Neural cell (in vitro differentiated cells): ENCODE results near the gene USE1. TPM values are rescaled to one million over a fixed set of nuclear protein-coding genes. Genes with fewer than 3 reads are reported as not detected.

ENCODE experiments used
- H2AFZ ChIP-seq: fragments of 200-600, 300-800 bp; sonication (generic), shearing (Covaris generic); 2 replicates; pipeline ENCODE4 v1.6.0; 2014; ENCODE audit warnings: low read depth, mild to moderate bottlenecking, antibody characterized with exemption, low read length, moderate library complexity
- H3F3A ChIP-seq: fragments of 200-600 bp; shearing (Covaris generic); 2 replicates; pipeline ENCODE4 v1.6.1; 2016; ENCODE audit warnings: mild to moderate bottlenecking, moderate library complexity, mixed read lengths, antibody characterized with exemption, low read length; ENCODE audit not compliant: insufficient read depth, poor library complexity, severe bottlenecking
- H3K27ac ChIP-seq: fragments of 200-600, 300-800 bp; sonication (generic), shearing (Covaris generic); 2 replicates; pipeline ENCODE4 v1.5.1; 2014; ENCODE audit warnings: mild to moderate bottlenecking, low read length, moderate library complexity
- H3K27me3 ChIP-seq: fragments of 300-800, 200-600 bp; sonication (generic), shearing (Covaris generic); 2 replicates; pipeline ENCODE4 v1.6.0; 2014; ENCODE audit warnings: mild to moderate bottlenecking, low read depth, low read length, moderate library complexity; ENCODE audit not compliant: insufficient read depth
- H3K36me3 ChIP-seq: fragments of 300-800, 200-600 bp; sonication (generic), shearing (Covaris generic); 2 replicates; pipeline ENCODE4 v1.5.1; 2014; ENCODE audit warnings: mild to moderate bottlenecking, antibody characterized with exemption, low read length, moderate library complexity; ENCODE audit not compliant: insufficient read depth
- H3K4me2 ChIP-seq: fragments of 300-800, 200-600 bp; sonication (generic), shearing (Covaris generic); 2 replicates; pipeline ENCODE4 v1.6.0; 2014; ENCODE audit warnings: mild to moderate bottlenecking, low read length
- H3K4me3 ChIP-seq: fragments of 300-800, 200-600 bp; sonication (generic), shearing (Covaris generic); 2 replicates; pipeline ENCODE4 v1.5.1; 2014; ENCODE audit warnings: mild to moderate bottlenecking, low read length, moderate library complexity
- H3K79me2 ChIP-seq: fragments of 200-600 bp; shearing (Covaris generic); replicated peaks from 2 replicates; pipeline ENCODE4 v1.6.0; 2014; ENCODE audit warnings: mild to moderate bottlenecking, low read length, moderate library complexity; ENCODE audit not compliant: insufficient read depth
- H3K9ac ChIP-seq: fragments of 300-800, 200-600 bp; sonication (generic), shearing (Covaris generic); 2 replicates; pipeline ENCODE4 v1.6.1; 2016; ENCODE audit warnings: mild to moderate bottlenecking, low read length, mixed read lengths
- H3K9me2 ChIP-seq: fragments of 200-600 bp; shearing (Covaris generic); 2 replicates; pipeline ENCODE4 v1.6.1; 2016; ENCODE audit warnings: mild to moderate bottlenecking, low read length, mixed read lengths; ENCODE audit not compliant: insufficient read depth
- H3K9me3 ChIP-seq: fragments of 200-600, 300-800 bp; sonication (generic), shearing (Covaris generic); 2 replicates; pipeline ENCODE4 v1.6.1; 2016; ENCODE audit warnings: mild to moderate bottlenecking, mixed run types, low read length, moderate library complexity, mixed read lengths
- H4K20me1 ChIP-seq: fragments of 200-600 bp; shearing (Covaris generic); 2 replicates; pipeline ENCODE4 v1.6.1; 2016; ENCODE audit warnings: mild to moderate bottlenecking, mixed run types; ENCODE audit not compliant: insufficient read depth
- EP300 ChIP-seq: fragments of 450-650 bp; conservative IDR thresholded peaks from 2 replicates; pipeline ENCODE4 v1.6.1; 2014; ENCODE audit warnings: antibody characterized with exemption, mild to moderate bottlenecking, moderate library complexity; ENCODE audit not compliant: poor library complexity, severe bottlenecking
- EZH2 ChIP-seq: fragments of 200-600, 300-800 bp; shearing (Covaris generic), sonication (generic); IDR thresholded peaks from 2 replicates; pipeline ENCODE4 v1.6.1; 2014; ENCODE audit warnings: antibody characterized with exemption, low read length, borderline replicate concordance, mild to moderate bottlenecking; ENCODE audit not compliant: insufficient read depth, poor library complexity, severe bottlenecking
- MXI1 ChIP-seq: fragments of 450-650 bp; conservative IDR thresholded peaks from 2 replicates; pipeline ENCODE4 v1.6.1; 2014; ENCODE audit warnings: antibody characterized with exemption, mild to moderate bottlenecking; ENCODE audit not compliant: poor library complexity, severe bottlenecking
- POLR2AphosphoS5 ChIP-seq: IDR thresholded peaks from 2 replicates; pipeline ENCODE4 v1.6.1; 2012
- RAD21 ChIP-seq: fragments of 450-650 bp; conservative IDR thresholded peaks from 2 replicates; pipeline ENCODE4 v1.6.1; 2014; ENCODE audit warnings: antibody characterized with exemption, mild to moderate bottlenecking, moderate library complexity
- REST ChIP-seq: IDR thresholded peaks from 2 replicates; pipeline ENCODE4 v1.6.1; 2012; ENCODE audit warnings: borderline replicate concordance
- SMC3 ChIP-seq: fragments of 450-650 bp; conservative IDR thresholded peaks from 2 replicates; pipeline ENCODE4 v1.6.1; 2014; ENCODE audit warnings: antibody characterized with exemption, mild to moderate bottlenecking, moderate library complexity; ENCODE audit not compliant: poor library complexity
- TAF1 ChIP-seq: IDR thresholded peaks from 2 replicates; pipeline ENCODE4 v1.6.1; 2012; ENCODE audit warnings: low read depth
- polyA plus RNA-seq: library from polyadenylated mRNA; depleted of rRNA; stranded (reverse); fragments of >200 nt; gene quantifications from 2 replicates; pipeline ENCODE4 v1.2.3, GENCODE V29; 2014
- TF ChIP-seq, protein P1 (sequence below): fragments of 450-650 bp; IDR thresholded peaks from 2 replicates; pipeline ENCODE4 v1.5.1; 2014; ENCODE audit warnings: antibody characterized with exemption, mild to moderate bottlenecking, moderate library complexity; ENCODE audit not compliant: poor library complexity, severe bottlenecking

The USE1 gene
- polyA plus RNA-seq, 1 donor from 2014 or later, result 20.4 TPM

DNA sequence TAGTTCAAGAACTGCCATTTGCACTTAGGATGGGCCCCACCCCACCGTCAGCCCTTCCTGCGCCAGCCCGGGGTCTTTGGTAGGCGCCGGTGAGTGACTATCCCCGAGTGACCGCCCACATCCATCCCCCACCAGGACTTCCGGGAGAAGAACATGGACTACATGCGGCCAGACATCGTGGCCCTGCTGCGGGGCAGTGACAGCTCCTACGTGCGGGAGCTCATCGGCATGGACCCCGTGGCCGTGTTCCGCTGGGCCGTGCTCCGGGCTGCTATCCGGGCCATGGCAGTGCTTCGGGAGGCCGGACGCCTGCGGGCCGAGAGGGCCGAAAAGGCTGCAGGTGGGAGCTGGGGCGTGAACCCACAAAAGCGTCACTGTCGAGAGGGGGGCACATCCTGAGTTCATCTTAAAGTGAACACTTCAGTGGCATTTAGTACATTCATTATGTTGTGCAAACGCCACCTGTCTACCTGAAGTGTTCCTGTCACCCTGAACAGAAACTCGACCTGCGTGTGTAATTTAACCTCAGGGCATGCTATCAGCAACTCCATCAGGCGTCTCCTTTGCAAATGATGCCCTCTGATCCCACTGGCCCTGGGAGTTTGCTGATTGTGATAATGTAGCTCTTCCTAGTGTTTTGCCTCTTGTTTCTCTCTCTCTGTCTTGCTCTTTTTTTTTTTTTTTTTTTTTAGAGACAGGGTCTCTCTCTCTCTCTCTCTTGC lies 42.4 kb upstream of the USE1 start:
- Histone ChIP-seq H3K4me2 (no peak overlapping the region), H3K36me3 (no peaks in the 10 kb centered on the region), H3K9ac (no peak overlapping the region)

GRCh38 chr19:17178291-17178690 lies 36.9 kb upstream of the USE1 start:
- no peaks in the 10 kb centered on the region for H3K9me3 ChIP-seq
- H4K20me1 ChIP-seq, result no peaks in the 10 kb centered on the region
- H3K27ac ChIP-seq, result no peak overlapping the region
- H2AFZ ChIP-seq, result no peak overlapping the region
- H3K9ac ChIP-seq, result no peak overlapping the region
- no peaks in the 10 kb centered on the region for H3K27me3 ChIP-seq
- H3K36me3 ChIP-seq, result no peaks in the 10 kb centered on the region
- no peaks in the 10 kb centered on the region for H3K9me2 ChIP-seq
- H3K4me3 ChIP-seq, result no peak overlapping the region
- H3F3A ChIP-seq, result no peaks in the 10 kb centered on the region
- no peaks in the 10 kb centered on the region for H3K79me2 ChIP-seq
- H3K4me2 ChIP-seq, result no peak overlapping the region
- TF ChIP-seq EP300 (no peak), POLR2AphosphoS5 (no peak), SMC3 (no peak), RAD21 (no peak), TAF1 (no peak), EZH2 (no peak)
- TF ChIP-seq, protein P1, sequence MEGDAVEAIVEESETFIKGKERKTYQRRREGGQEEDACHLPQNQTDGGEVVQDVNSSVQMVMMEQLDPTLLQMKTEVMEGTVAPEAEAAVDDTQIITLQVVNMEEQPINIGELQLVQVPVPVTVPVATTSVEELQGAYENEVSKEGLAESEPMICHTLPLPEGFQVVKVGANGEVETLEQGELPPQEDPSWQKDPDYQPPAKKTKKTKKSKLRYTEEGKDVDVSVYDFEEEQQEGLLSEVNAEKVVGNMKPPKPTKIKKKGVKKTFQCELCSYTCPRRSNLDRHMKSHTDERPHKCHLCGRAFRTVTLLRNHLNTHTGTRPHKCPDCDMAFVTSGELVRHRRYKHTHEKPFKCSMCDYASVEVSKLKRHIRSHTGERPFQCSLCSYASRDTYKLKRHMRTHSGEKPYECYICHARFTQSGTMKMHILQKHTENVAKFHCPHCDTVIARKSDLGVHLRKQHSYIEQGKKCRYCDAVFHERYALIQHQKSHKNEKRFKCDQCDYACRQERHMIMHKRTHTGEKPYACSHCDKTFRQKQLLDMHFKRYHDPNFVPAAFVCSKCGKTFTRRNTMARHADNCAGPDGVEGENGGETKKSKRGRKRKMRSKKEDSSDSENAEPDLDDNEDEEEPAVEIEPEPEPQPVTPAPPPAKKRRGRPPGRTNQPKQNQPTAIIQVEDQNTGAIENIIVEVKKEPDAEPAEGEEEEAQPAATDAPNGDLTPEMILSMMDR, result no peak

More for the DNA sequence above, 42.4 kb upstream of the USE1 start:
- Histone ChIP-seq H4K20me1 (no peaks in the 10 kb centered on the region), H2AFZ (no peak overlapping the region), H3K4me3 (no peak overlapping the region), H3K79me2 (no peaks in the 10 kb centered on the region), H3F3A (no peaks in the 10 kb centered on the region), H3K9me2 (no peaks in the 10 kb centered on the region), H3K9me3 (no peaks in the 10 kb centered on the region), H3K27ac (no peak overlapping the region), H3K27me3 (no peaks in the 10 kb centered on the region)
- no peak for TF ChIP-seq TAF1
- no peak for TF ChIP-seq MXI1
- no peak for TF ChIP-seq SMC3
- TF ChIP-seq EZH2, result no peak
- TF ChIP-seq, protein P1, result no peak
- no peak for TF ChIP-seq REST
- no peak for TF ChIP-seq RAD21
- TF ChIP-seq POLR2AphosphoS5, result no peak
- TF ChIP-seq EP300, result no peak
